ENCODE results near the gene KIAA0513. TPM values are rescaled to one million over a fixed set of nuclear protein-coding genes. Genes with fewer than 3 reads are reported as not detected.

The KIAA0513 gene
- total and polyA plus RNA-seq, 2 of the 13 experiments (the other 11 are each of a cell fraction or from before 2014, with no cell fraction given), result 1.8 TPM

- peak; percentile 86 for TF ChIP-seq DZIP1 (CRISPR knock-in tag; IDR thresholded peaks at IDR 0.05)
- no peak for TF ChIP-seq CENPBD1 (CRISPR knock-in tag; IDR thresholded peaks at IDR 0.05; ENCODE audit: borderline replicate concordance, low read depth)
- TF ChIP-seq ELF1 (CRISPR knock-in tag; IDR thresholded peaks at IDR 0.05), result peak; percentile 59
- peak; percentile 64 for TF ChIP-seq ZNF263 (CRISPR knock-in tag; IDR thresholded peaks at IDR 0.05)
- no peak; the same call in none of the 2 replicates for TF ChIP-seq ZKSCAN8 (CRISPR knock-in tag; IDR thresholded peaks at IDR 0.05; ENCODE audit: borderline replicate concordance)
- no peak for TF ChIP-seq GABPA (IDR thresholded peaks at IDR 0.05; ENCODE audit: low read depth, low read length)
- TF ChIP-seq GABPA (CRISPR knock-in tag; IDR thresholded peaks at IDR 0.05; ENCODE audit: low read depth), result peak; percentile 27; the same call in 1 of the 2 replicates
- peak; percentile 90 for TF ChIP-seq MTA1 (CRISPR knock-in tag; IDR thresholded peaks at IDR 0.05; ENCODE audit: borderline replicate concordance)
- TF ChIP-seq, protein P1, sequence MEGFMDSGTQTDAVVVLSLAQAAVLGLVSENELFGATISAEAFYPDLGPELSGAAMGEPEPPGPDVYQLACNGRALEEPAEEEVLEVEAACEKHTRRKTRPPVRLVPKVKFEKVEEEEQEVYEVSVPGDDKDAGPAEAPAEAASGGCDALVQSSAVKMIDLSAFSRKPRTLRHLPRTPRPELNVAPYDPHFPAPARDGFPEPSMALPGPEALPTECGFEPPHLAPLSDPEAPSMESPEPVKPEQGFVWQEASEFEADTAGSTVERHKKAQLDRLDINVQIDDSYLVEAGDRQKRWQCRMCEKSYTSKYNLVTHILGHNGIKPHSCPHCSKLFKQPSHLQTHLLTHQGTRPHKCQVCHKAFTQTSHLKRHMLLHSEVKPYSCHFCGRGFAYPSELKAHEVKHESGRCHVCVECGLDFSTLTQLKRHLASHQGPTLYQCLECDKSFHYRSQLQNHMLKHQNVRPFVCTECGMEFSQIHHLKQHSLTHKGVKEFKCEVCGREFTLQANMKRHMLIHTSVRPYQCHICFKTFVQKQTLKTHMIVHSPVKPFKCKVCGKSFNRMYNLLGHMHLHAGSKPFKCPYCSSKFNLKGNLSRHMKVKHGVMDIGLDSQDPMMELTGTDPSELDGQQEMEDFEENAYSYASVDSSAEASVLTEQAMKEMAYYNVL (CRISPR knock-in tag; IDR thresholded peaks at IDR 0.05; ENCODE audit: borderline replicate concordance), result peak; percentile 93; the same call in 1 of the 2 replicates
- TF ChIP-seq, protein P2, sequence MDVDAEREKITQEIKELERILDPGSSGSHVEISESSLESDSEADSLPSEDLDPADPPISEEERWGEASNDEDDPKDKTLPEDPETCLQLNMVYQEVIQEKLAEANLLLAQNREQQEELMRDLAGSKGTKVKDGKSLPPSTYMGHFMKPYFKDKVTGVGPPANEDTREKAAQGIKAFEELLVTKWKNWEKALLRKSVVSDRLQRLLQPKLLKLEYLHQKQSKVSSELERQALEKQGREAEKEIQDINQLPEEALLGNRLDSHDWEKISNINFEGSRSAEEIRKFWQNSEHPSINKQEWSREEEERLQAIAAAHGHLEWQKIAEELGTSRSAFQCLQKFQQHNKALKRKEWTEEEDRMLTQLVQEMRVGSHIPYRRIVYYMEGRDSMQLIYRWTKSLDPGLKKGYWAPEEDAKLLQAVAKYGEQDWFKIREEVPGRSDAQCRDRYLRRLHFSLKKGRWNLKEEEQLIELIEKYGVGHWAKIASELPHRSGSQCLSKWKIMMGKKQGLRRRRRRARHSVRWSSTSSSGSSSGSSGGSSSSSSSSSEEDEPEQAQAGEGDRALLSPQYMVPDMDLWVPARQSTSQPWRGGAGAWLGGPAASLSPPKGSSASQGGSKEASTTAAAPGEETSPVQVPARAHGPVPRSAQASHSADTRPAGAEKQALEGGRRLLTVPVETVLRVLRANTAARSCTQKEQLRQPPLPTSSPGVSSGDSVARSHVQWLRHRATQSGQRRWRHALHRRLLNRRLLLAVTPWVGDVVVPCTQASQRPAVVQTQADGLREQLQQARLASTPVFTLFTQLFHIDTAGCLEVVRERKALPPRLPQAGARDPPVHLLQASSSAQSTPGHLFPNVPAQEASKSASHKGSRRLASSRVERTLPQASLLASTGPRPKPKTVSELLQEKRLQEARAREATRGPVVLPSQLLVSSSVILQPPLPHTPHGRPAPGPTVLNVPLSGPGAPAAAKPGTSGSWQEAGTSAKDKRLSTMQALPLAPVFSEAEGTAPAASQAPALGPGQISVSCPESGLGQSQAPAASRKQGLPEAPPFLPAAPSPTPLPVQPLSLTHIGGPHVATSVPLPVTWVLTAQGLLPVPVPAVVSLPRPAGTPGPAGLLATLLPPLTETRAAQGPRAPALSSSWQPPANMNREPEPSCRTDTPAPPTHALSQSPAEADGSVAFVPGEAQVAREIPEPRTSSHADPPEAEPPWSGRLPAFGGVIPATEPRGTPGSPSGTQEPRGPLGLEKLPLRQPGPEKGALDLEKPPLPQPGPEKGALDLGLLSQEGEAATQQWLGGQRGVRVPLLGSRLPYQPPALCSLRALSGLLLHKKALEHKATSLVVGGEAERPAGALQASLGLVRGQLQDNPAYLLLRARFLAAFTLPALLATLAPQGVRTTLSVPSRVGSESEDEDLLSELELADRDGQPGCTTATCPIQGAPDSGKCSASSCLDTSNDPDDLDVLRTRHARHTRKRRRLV (CRISPR knock-in tag; IDR thresholded peaks at IDR 0.05), result peak; percentile 95; the same call in 1 of the 2 replicates
- TF ChIP-seq ATF7-NPFF (CRISPR knock-in tag; IDR thresholded peaks at IDR 0.05; ENCODE audit: low read depth), result peak; percentile 94
- TF ChIP-seq, protein P3, sequence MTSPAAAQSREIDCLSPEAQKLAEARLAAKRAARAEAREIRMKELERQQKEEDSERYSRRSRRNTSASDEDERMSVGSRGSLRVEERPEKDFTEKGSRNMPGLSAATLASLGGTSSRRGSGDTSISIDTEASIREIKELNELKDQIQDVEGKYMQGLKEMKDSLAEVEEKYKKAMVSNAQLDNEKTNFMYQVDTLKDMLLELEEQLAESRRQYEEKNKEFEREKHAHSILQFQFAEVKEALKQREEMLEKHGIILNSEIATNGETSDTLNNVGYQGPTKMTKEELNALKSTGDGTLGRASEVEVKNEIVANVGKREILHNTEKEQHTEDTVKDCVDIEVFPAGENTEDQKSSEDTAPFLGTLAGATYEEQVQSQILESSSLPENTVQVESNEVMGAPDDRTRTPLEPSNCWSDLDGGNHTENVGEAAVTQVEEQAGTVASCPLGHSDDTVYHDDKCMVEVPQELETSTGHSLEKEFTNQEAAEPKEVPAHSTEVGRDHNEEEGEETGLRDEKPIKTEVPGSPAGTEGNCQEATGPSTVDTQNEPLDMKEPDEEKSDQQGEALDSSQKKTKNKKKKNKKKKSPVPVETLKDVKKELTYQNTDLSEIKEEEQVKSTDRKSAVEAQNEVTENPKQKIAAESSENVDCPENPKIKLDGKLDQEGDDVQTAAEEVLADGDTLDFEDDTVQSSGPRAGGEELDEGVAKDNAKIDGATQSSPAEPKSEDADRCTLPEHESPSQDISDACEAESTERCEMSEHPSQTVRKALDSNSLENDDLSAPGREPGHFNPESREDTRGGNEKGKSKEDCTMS (CRISPR knock-in tag; conservative IDR thresholded peaks at IDR 0.05), result 0 out of 2 replicates have a peak, but pooled peaks have one; percentile 66
- TF ChIP-seq ATM (IDR thresholded peaks at IDR 0.05; ENCODE audit: borderline replicate concordance), result 0 out of 2 replicates have a peak, but pooled peaks have one; percentile 39
- TF ChIP-seq ZNF256 (CRISPR knock-in tag; conservative IDR thresholded peaks at IDR 0.05), result 0 out of 2 replicates have a peak, but pooled peaks have one; percentile 44
- TF ChIP-seq CEBPB (IDR thresholded peaks at IDR 0.05; ENCODE audit: borderline replicate concordance, low read depth, low read length), result peak; percentile 94
Measured at GRCh38 chr16:85137323-85138072, 109.9 kb downstream of the KIAA0513 start (continued).

Data from HepG2 (cell line).